Measurements from ENCODE around the gene PDHX.

DNA sequence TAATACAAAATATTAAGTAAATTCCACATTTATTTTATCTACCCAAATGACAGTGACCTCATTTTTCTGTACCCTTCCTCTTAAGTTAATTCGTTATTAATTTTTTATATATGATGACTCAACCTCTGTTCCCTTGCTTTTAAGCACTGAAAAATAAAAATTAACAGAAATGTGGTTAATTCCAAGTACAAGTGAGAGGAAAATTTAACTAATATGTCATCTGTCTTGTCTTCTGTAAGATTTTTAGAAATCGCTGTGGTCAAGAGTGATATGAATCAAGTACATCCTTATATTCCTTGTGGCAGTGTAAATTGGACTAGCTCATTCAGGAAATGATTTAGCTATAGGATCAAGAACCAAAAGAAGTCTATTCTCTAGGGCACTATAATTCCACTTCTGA, 74.5 kb downstream of the PDHX start:
- TF ChIP-seq, protein P1, sequence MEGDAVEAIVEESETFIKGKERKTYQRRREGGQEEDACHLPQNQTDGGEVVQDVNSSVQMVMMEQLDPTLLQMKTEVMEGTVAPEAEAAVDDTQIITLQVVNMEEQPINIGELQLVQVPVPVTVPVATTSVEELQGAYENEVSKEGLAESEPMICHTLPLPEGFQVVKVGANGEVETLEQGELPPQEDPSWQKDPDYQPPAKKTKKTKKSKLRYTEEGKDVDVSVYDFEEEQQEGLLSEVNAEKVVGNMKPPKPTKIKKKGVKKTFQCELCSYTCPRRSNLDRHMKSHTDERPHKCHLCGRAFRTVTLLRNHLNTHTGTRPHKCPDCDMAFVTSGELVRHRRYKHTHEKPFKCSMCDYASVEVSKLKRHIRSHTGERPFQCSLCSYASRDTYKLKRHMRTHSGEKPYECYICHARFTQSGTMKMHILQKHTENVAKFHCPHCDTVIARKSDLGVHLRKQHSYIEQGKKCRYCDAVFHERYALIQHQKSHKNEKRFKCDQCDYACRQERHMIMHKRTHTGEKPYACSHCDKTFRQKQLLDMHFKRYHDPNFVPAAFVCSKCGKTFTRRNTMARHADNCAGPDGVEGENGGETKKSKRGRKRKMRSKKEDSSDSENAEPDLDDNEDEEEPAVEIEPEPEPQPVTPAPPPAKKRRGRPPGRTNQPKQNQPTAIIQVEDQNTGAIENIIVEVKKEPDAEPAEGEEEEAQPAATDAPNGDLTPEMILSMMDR (IDR thresholded peaks at IDR 0.05) = no peak
- TF ChIP-seq EP300 (IDR thresholded peaks at IDR 0.05) = no peak

Measured in gastroesophageal sphincter (tissue), 3 donors.